Measurements from ENCODE around the gene VEGFB. TPM values are rescaled to one million over a fixed set of nuclear protein-coding genes. Genes with fewer than 3 reads are reported as not detected.

Gene VEGFB
- total RNA-seq, 2 donors from 2014 or later: 58.9 to 78.4 TPM

- Mint-ChIP-seq H3K27ac (no peak overlapping the region), H3K36me3 (ENCODE audit: low read depth) (peaks cover 51% of the 10 kb centered on the region), H3K4me1 (peaks cover 9% of the 10 kb centered on the region), H3K9me3 (no peaks in the 10 kb centered on the region), H3K27me3 (ENCODE audit: insufficient read depth) (no peaks in the 10 kb centered on the region), H3K4me3 (no peak overlapping the region)
- Histone ChIP-seq H3K9me3 (ENCODE audit: control insufficient read depth, low read length) (no peaks in the 10 kb centered on the region), H3K36me3 (ENCODE audit: control insufficient read depth, insufficient read depth, low read length) (peaks cover 50% of the 10 kb centered on the region), H3K9ac (ENCODE audit: extremely low read depth, low read length, poor library complexity, severe bottlenecking) (no peak overlapping the region), H3K27me3 (ENCODE audit: control insufficient read depth, insufficient read depth, low read length, poor library complexity, severe bottlenecking) (no peaks in the 10 kb centered on the region), H3K4me1 (ENCODE audit: control insufficient read depth, insufficient read depth, low read length) (no peaks in the 10 kb centered on the region), H3K4me3 (ENCODE audit: low read length) (no peak overlapping the region), H3K27ac (ENCODE audit: low read depth, low read length) (no peak overlapping the region)
- 94 to 97% methylated on average over 8 of the region's 8 CpGs for WGBS, 2 experiments (ENCODE audit: insufficient coverage in 1 of 2, insufficient read length in 1 of 2)
- no peak for DNase-seq
- TF ChIP-seq, protein P1, sequence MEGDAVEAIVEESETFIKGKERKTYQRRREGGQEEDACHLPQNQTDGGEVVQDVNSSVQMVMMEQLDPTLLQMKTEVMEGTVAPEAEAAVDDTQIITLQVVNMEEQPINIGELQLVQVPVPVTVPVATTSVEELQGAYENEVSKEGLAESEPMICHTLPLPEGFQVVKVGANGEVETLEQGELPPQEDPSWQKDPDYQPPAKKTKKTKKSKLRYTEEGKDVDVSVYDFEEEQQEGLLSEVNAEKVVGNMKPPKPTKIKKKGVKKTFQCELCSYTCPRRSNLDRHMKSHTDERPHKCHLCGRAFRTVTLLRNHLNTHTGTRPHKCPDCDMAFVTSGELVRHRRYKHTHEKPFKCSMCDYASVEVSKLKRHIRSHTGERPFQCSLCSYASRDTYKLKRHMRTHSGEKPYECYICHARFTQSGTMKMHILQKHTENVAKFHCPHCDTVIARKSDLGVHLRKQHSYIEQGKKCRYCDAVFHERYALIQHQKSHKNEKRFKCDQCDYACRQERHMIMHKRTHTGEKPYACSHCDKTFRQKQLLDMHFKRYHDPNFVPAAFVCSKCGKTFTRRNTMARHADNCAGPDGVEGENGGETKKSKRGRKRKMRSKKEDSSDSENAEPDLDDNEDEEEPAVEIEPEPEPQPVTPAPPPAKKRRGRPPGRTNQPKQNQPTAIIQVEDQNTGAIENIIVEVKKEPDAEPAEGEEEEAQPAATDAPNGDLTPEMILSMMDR (conservative IDR thresholded peaks at IDR 0.05): no peak
Measured at GRCh38 chr11:64263947-64264317, 29.5 kb downstream of the VEGFB start.

DNA sequence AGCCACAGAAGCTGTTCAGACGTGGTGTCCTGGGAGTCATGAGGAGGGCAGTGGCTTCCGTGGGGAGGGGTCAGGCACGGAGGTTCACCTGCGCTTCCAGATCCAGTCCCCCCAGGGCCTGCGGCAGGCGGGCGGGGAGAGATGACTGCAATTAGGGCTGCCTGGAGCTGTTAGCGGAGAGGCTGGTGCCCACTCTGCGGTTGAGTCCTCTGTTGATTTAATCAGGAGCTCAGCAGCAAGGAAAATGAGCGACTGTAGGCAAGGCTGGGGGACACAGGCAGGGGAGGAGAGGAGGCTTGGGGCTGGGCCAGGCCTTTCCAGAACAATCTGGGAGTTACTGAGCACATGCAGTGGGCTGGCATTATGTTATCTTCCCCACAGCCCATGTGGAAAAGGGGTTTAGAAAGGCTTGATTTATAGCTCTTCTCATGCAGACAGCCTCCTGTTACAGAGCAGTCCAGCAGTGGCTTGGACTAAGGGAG lies 30.0 kb downstream of the VEGFB start:
- no peak overlapping the region for H3K9ac ChIP-seq (ENCODE audit: extremely low read depth, low read length, poor library complexity, severe bottlenecking)
- H3K27me3 ChIP-seq (ENCODE audit: control insufficient read depth, insufficient read depth, low read length, poor library complexity, severe bottlenecking): no peaks in the 10 kb centered on the region
- H3K4me3 Mint-ChIP-seq: no peak overlapping the region
- TF ChIP-seq, protein P1 (conservative IDR thresholded peaks at IDR 0.05): no peak
- no peak overlapping the region for H3K4me3 ChIP-seq (ENCODE audit: low read length)
- no peaks in the 10 kb centered on the region for H3K4me1 ChIP-seq (ENCODE audit: control insufficient read depth, insufficient read depth, low read length)
- no peaks in the 10 kb centered on the region for H3K9me3 ChIP-seq (ENCODE audit: control insufficient read depth, low read length)
- no peaks in the 10 kb centered on the region for H3K9me3 Mint-ChIP-seq
- no peak overlapping the region for H3K27ac Mint-ChIP-seq
- peaks cover 10% of the 10 kb centered on the region for H3K4me1 Mint-ChIP-seq
- H3K36me3 ChIP-seq (ENCODE audit: control insufficient read depth, insufficient read depth, low read length): peaks cover 47% of the 10 kb centered on the region
- H3K27me3 Mint-ChIP-seq (ENCODE audit: insufficient read depth): no peaks in the 10 kb centered on the region
- H3K27ac ChIP-seq (ENCODE audit: low read depth, low read length): no peak overlapping the region
- WGBS, 2 experiments (ENCODE audit: insufficient coverage in 1 of 2, insufficient read length in 1 of 2): 87 to 98% methylated on average over 6 to 10 of the region's 10 CpGs
- H3K36me3 Mint-ChIP-seq (ENCODE audit: low read depth): peaks cover 47% of the 10 kb centered on the region
- no peak for DNase-seq

DNA sequence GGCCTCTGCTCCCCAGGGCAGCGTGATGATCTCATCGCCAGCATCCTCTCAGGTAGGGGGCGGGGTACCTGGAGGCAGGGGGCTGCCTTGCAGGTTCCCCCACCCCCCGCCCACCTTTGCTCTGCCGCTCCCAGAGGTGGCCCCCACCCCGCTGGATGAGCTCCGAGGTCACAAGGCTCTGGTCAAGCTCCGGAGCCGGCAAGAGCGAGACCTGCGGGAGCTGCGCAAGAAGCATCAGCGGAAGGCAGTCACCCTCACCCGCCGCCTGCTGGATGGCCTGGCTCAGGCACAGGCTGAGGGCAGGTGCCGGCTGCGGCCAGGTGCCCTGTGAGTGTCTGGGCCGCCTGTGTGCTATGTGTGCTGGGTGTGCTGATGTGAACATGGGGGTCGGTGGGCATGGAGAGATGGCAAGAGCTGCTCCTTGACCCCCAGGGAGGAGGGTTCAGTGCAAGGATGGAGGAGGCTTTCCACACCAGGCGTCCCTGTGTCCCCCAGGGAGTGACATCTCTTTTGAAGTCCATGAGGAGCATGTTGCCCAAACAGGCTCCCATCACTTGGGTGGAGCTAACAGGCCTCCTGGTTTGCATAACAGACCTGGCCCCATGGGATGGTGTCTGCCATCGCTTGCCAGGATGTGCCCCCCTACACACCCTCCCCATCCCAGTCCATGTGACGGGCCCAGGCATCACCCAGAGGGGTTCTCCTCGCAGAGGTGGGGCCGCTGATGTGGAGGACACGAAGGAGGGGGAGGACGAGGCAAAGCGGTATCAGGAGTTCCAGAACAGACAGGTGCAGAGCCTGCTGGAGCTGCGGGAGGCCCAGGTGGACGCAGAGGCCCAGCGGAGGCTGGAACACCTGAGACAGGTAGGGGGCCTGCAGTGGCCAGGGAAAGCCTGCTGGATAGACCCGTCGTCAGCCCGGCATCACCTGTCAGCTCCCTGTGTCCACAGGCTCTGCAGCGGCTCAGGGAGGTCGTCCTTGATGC lies 31.1 kb downstream of the VEGFB start:
- Mint-ChIP-seq H3K4me1 (peaks cover 10% of the 10 kb centered on the region), H3K36me3 (ENCODE audit: low read depth) (peaks cover 37% of the 10 kb centered on the region)
- no peaks in the 10 kb centered on the region for H3K4me1 ChIP-seq (ENCODE audit: control insufficient read depth, insufficient read depth, low read length)

More for the DNA sequence above, 31.1 kb downstream of the VEGFB start:
- no peaks in the 10 kb centered on the region for H3K27me3 ChIP-seq (ENCODE audit: control insufficient read depth, insufficient read depth, low read length, poor library complexity, severe bottlenecking)
- no peak overlapping the region for H3K27ac ChIP-seq (ENCODE audit: low read depth, low read length)
- H3K9ac ChIP-seq (ENCODE audit: extremely low read depth, low read length, poor library complexity, severe bottlenecking): no peak overlapping the region
- 94 to 95% methylated on average over 25 to 35 of the region's 35 CpGs for WGBS, 2 experiments (ENCODE audit: insufficient coverage in 1 of 2, insufficient read length in 1 of 2)
- no peak for DNase-seq
- H3K9me3 ChIP-seq (ENCODE audit: control insufficient read depth, low read length): no peaks in the 10 kb centered on the region
- no peak overlapping the region for H3K4me3 Mint-ChIP-seq
- H3K36me3 ChIP-seq (ENCODE audit: control insufficient read depth, insufficient read depth, low read length): peaks cover 37% of the 10 kb centered on the region
- H3K27me3 Mint-ChIP-seq (ENCODE audit: insufficient read depth): no peaks in the 10 kb centered on the region
- no peak overlapping the region for H3K27ac Mint-ChIP-seq
- H3K9me3 Mint-ChIP-seq: no peaks in the 10 kb centered on the region
- no peak overlapping the region for H3K4me3 ChIP-seq (ENCODE audit: low read length)
- TF ChIP-seq, protein P1 (conservative IDR thresholded peaks at IDR 0.05): no peak

Data from endodermal cell (in vitro differentiated cells).